HL-60 (cell line): ENCODE measurements around the gene TIGD3.

Source experiments
- DNase-seq, 2 experiments: peaks; one replicate each; pipeline ENCODE4 v3.0.0-alpha.2; 2010 to 2020; ENCODE audit warnings: low read depth in 1 of 2, low spot score in 1 of 2
- H3K27ac ChIP-seq: fragments of 250-450 bp; sonication (Bioruptor Pico); replicated peaks from 2 replicates; pipeline ENCODE4 v1.5.1; 2020; ENCODE audit warnings: mild to moderate bottlenecking, moderate library complexity
- H3K27me3 ChIP-seq: fragments of 250-450 bp; sonication (Bioruptor Pico); 2 replicates; pipeline ENCODE4 v1.5.1; 2021; ENCODE audit warnings: mild to moderate bottlenecking, moderate library complexity; ENCODE audit not compliant: insufficient read depth, poor library complexity, severe bottlenecking
- H3K4me3 ChIP-seq: replicated peaks from 2 replicates; pipeline ENCODE4 v1.5.1; 2011; ENCODE audit warnings: mild to moderate bottlenecking, control low read depth, low read length; ENCODE audit not compliant: insufficient read depth
- CTCF ChIP-seq: IDR thresholded peaks from one replicate; pipeline ENCODE4 v1.5.1; 2011; ENCODE audit warnings: low read length, control low read depth, inconsistent platforms; ENCODE audit not compliant: insufficient read depth
- GABPA ChIP-seq: IDR thresholded peaks from 2 replicates; pipeline ENCODE4 v1.6.1; 2012; ENCODE audit warnings: low read depth
- POLR2AphosphoS5 ChIP-seq: IDR thresholded peaks from 2 replicates; pipeline ENCODE4 v1.6.1; 2012; ENCODE audit warnings: low read depth
- REST ChIP-seq: IDR thresholded peaks from 2 replicates; pipeline ENCODE4 v1.6.1; 2012; ENCODE audit warnings: low read depth; ENCODE audit not compliant: insufficient replicate concordance
- SPI1 ChIP-seq: IDR thresholded peaks from 2 replicates; pipeline ENCODE4 v1.6.1; 2012; ENCODE audit warnings: low read depth, mild to moderate bottlenecking, borderline replicate concordance

Gene TIGD3

GRCh38 chr11:65362966-65363365 lies 8.4 kb downstream of the TIGD3 start:
- Histone ChIP-seq H3K4me3 (no peak overlapping the region), H3K27me3 (no peaks in the 10 kb centered on the region), H3K27ac (peak overlapping the region; percentile 81)
- no peak for TF ChIP-seq SPI1
- TF ChIP-seq CTCF, result no peak
- no peak for TF ChIP-seq GABPA
- no peak for TF ChIP-seq POLR2AphosphoS5
- TF ChIP-seq REST, result no peak
- DNase-seq, result no peak

DNA sequence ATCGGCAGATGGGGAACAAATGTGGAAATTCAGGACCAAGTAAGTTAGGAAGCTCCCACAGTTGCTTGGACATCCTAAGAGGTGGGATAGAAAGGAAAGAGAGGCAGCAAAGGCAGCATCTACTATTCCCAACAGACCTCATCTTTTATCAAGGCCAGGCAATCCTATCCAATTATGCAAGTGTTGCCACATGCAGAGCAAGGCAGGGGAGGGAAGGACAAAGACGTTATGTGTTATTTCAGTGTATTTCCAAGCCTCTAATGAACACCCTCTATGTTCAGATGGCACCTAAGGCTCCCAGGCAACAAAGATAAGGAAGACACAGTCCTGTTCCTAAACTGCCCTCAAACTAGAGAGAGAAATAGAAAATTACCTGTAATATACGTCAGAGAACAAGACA lies 9.2 kb downstream of the TIGD3 start:
- H3K4me3 ChIP-seq, result no peak overlapping the region
- TF ChIP-seq REST (no peak), SPI1 (no peak), CTCF (no peak), GABPA (no peak), POLR2AphosphoS5 (no peak)
- H3K27ac ChIP-seq, result peak overlapping the region; percentile 17; the same call in 1 of the 2 replicates
- no peaks in the 10 kb centered on the region for H3K27me3 ChIP-seq
- DNase-seq, result peak in 1 of 2 experiments; percentile 41

GRCh38 chr11:65366340-65366773 lies 11.8 kb downstream of the TIGD3 start:
- H3K4me3 ChIP-seq, result no peak overlapping the region
- peak; percentile 56 for TF ChIP-seq CTCF
- TF ChIP-seq SPI1, result no peak
- no peak overlapping the region for H3K27ac ChIP-seq
- no peaks in the 10 kb centered on the region for H3K27me3 ChIP-seq
- DNase-seq, result peak in 1 of 2 experiments; percentile 56

DNA sequence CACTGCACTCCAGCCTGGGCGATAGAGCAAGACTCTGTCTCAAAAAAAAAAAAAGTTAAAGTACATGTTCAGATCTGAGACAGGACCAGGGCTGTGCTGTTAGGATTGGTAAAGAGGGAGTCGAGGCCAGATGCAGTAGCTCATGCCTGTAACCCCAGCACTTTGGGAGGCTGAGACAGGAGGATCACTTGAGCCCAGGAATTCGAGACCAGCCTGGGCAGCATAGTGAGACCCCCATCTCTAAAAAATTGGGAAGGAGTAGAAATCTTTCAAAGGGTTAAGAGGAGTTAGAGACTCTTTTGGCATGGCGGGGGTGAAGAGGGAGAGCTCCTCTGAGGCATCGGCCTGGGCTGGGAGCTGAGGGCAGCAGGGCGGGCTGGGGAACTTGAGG lies 16.1 kb downstream of the TIGD3 start:
- DNase-seq, result no peak
- no peak overlapping the region for H3K27ac ChIP-seq
- H3K27me3 ChIP-seq, result no peaks in the 10 kb centered on the region
- H3K4me3 ChIP-seq, result no peak overlapping the region
- TF ChIP-seq CTCF, result no peak
- no peak for TF ChIP-seq GABPA
- no peak for TF ChIP-seq POLR2AphosphoS5
- TF ChIP-seq SPI1, result no peak
- no peak for TF ChIP-seq REST
